Adrenal gland (tissue), 12 donors: Measurements from ENCODE around the gene NODAL. TPM values are rescaled to one million over a fixed set of nuclear protein-coding genes. Genes with fewer than 3 reads are reported as not detected.
A peak's percentile ranks its signal among the peaks of the same experiment; 100 is the strongest.

Source experiments
- DNase-seq, 7 donors: peaks; one replicate each; pipeline ENCODE4 v3.0.0-alpha.2; 2019 to 2020
- H3K27ac ChIP-seq, 5 donors: fragments of 200-600 bp; sonication (generic) in 4 of 5; 1 replicate in 3 of 5; 2 replicates in 2 of 5; pipeline versions ENCODE4 v1.5.1 to v1.8.0; 2016 to 2020; ENCODE audit warnings: mild to moderate bottlenecking in 1 of 5
- H3K27me3 ChIP-seq: fragments of 200-600 bp; 2 replicates; pipeline ENCODE4 v1.8.0; 2021
- H3K36me3 ChIP-seq, 2 donors: fragments of 200-600 bp; replicated peaks in 1 of 2; 1 replicate in 1 of 2; 2 replicates in 1 of 2; pipeline versions ENCODE4 v1.5.1 to v1.8.0; 2018 to 2022
- H3K4me1 ChIP-seq, 2 donors: fragments of 200-600 bp; replicated peaks in 1 of 2; 1 replicate in 1 of 2; 2 replicates in 1 of 2; pipeline versions ENCODE4 v1.5.1 to v1.8.0; 2018 to 2021
- H3K4me3 ChIP-seq, 4 donors: fragments of 200-600 bp; sonication (generic) in 3 of 4; one replicate each; pipeline ENCODE4 v1.5.1; 2016 to 2018
- H3K9me3 ChIP-seq, 3 donors: fragments of 200-600 bp; sonication (generic) in 1 of 3; replicated peaks in 1 of 3; 1 replicate in 2 of 3; 2 replicates in 1 of 3; pipeline versions ENCODE4 v1.5.1 to v1.8.0; 2016 to 2021
- CTCF ChIP-seq, 6 experiments: fragments of 450-650 bp in 4 of 6; fragments of 200-600 bp in 2 of 6; sonication (generic) in 1 of 6; IDR thresholded peaks; 1 replicate in 5 of 6; 2 replicates in 1 of 6; pipeline versions ENCODE4 v1.5.1 to v1.8.0; 2016 to 2021; ENCODE audit warnings: antibody characterized with exemption in 6 of 6, mild to moderate bottlenecking in 2 of 6, moderate library complexity in 1 of 6
- POLR2A ChIP-seq, 2 donors: fragments of 450-650 bp; IDR thresholded peaks; one replicate each; pipeline ENCODE4 v1.6.1; 2017; ENCODE audit warnings: antibody characterized with exemption in 2 of 2, mild to moderate bottlenecking in 2 of 2, moderate library complexity in 1 of 2
- WGBS, 4 donors: extraction: QIAGEN DNeasy Blood & Tissue Kit in 2 of 4; methylation state at CpG; one replicate each; pipeline versions ENCODE4 v1.1.5 to v1.1.7; 2013 to 2017; 5-methylcytosine and 5-hydroxymethylcytosine counted together
- intact Hi-C, 2 donors: fragments of 100-400 bp; cut with DNase I; formaldehyde crosslinking; loops; one replicate each; pipeline versions ENCODE4 v1.14.1 to v1.15.0; 2022 to 2023
- polyA plus RNA-seq, 3 donors: library from polyadenylated mRNA; stranded (reverse); fragments of 200-250 nt in 2 of 3; fragments of 350-450 nt in 1 of 3; fragmentation: Illumina TruSeq in 1 of 3; extraction: RNeasy Lipid Tissue Mini Kit (QIAGEN cat#74804) in 1 of 3; gene quantifications; one replicate each; pipeline ENCODE4 v1.2.3, GENCODE V29; 2013 to 2014
- total RNA-seq, 9 donors: library from RNA; depleted of rRNA in 4 of 9; stranded (reverse); fragments of >200 nt in 4 of 9; fragments of 120-200 nt in 1 of 9; fragmentation: NEBNext Ultra II Directional in 1 of 9; extraction: Animal tissue kit (Norgen Biotek cat#: 25700) in 1 of 9; gene quantifications; one replicate each; pipeline versions ENCODE4 v1.1.0 to v1.2.4, GENCODE V29; 2013 to 2023
- donor health status: healthy with polysubstance abuse.
- donor health status: Bipolar disorder and iron deficiency.
- donor health status: DM: yes; HTN: yes; CAD: no.
- donor health status: DM: no; HTN: no; CAD: no.
- donor health status: DM: no; HTN: no; CAD: no.
- donor health status: DM: yes; HTN: yes; CAD: no.

The NODAL gene
- total and polyA plus RNA-seq, 12 donors, result not detected

GRCh38 chr10:70391654-70392053 lies 49.8 kb downstream of the NODAL start:
- WGBS, 4 donors, result 16 to 30% (median 24%) methylated on average over 4 of the region's 4 CpGs
- Histone ChIP-seq H3K27ac (no peak overlapping the region), H3K9me3 (no peaks in the 10 kb centered on the region), H3K4me3 (no peak overlapping the region), H3K36me3 (no peaks in the 10 kb centered on the region), H3K27me3 (no peaks in the 10 kb centered on the region), H3K4me1 (peaks cover 0 to 5% of the 10 kb centered on the region in 2 donors)
- intact Hi-C loops, result no loop called here
- peak in 4 of 7 donors; percentile 48 to 55 (median 50) for DNase-seq
- TF ChIP-seq POLR2A (IDR thresholded peaks at IDR 0.05), result no peak
- no peak for TF ChIP-seq CTCF (IDR thresholded peaks at IDR 0.05)

Other genes with a start within 250 kb of the NODAL start
- gene PPA1, start 208.3 kb downstream of the NODAL start, total RNA-seq, result 100 to 1,000 TPM; 134 to 479 (median 163) TPM
- gene PPA1, start 208.3 kb downstream of the NODAL start, polyA plus RNA-seq, result 100 to 1,000 TPM in 1 of 3 donors, 10 to 100 TPM in 2; 96.9 to 600 (median 99.2) TPM
- under 1 TPM in 3 of 9 donors, not detected in 6; under 0.01 to 0.24 (median 0.11) TPM for gene NPFFR1, start 157.7 kb downstream of the NODAL start, total RNA-seq
- gene NPFFR1, start 157.7 kb downstream of the NODAL start, polyA plus RNA-seq, result under 1 TPM in 2 of 3 donors, not detected in 1; 0.02 to 0.03 TPM
- 10 to 100 TPM in 3 of 9 donors, 1 to 10 TPM in 6; 4.9 to 24.1 (median 8.8) TPM for gene LRRC20, start 59.1 kb downstream of the NODAL start, total RNA-seq
- gene LRRC20, start 59.1 kb downstream of the NODAL start, polyA plus RNA-seq, result 1 to 10 TPM; 1.7 to 6.0 (median 3.5) TPM
- 100 to 1,000 TPM in 1 of 9 donors, 10 to 100 TPM in 8; 59.8 to 106 (median 71.6) TPM for gene EIF4EBP2, start 37.5 kb downstream of the NODAL start, total RNA-seq
- 10 to 100 TPM; 17.7 to 57.9 (median 17.8) TPM for gene EIF4EBP2, start 37.5 kb downstream of the NODAL start, polyA plus RNA-seq
- 10 to 100 TPM in 4 of 9 donors, 1 to 10 TPM in 5; 2.1 to 16.2 (median 8.1) TPM for gene PALD1, start 37.1 kb upstream of the NODAL start, total RNA-seq
- gene PALD1, start 37.1 kb upstream of the NODAL start, polyA plus RNA-seq, result 1 to 10 TPM; 2.0 to 7.6 (median 5.5) TPM
- 1 to 10 TPM in 6 of 9 donors, under 1 TPM in 3; 0.17 to 4.1 (median 2.1) TPM for gene PRF1, start 161.1 kb upstream of the NODAL start, total RNA-seq
- 1 to 10 TPM in 2 of 3 donors, under 1 TPM in 1; 0.77 to 2.4 (median 1.0) TPM for gene PRF1, start 161.1 kb upstream of the NODAL start, polyA plus RNA-seq
- gene ADAMTS14, start 230.8 kb upstream of the NODAL start, total RNA-seq, result under 1 TPM in 6 of 9 donors, not detected in 3; under 0.01 to 0.61 (median 0.25) TPM
- gene ADAMTS14, start 230.8 kb upstream of the NODAL start, polyA plus RNA-seq, result 1 to 10 TPM in 1 of 3 donors, under 1 TPM in 2; 0.07 to 1.2 (median 0.40) TPM